ENCODE results near the gene APOL1.
A peak's percentile ranks its signal among the peaks of the same experiment; 100 is the strongest.

The APOL1 gene

DNA sequence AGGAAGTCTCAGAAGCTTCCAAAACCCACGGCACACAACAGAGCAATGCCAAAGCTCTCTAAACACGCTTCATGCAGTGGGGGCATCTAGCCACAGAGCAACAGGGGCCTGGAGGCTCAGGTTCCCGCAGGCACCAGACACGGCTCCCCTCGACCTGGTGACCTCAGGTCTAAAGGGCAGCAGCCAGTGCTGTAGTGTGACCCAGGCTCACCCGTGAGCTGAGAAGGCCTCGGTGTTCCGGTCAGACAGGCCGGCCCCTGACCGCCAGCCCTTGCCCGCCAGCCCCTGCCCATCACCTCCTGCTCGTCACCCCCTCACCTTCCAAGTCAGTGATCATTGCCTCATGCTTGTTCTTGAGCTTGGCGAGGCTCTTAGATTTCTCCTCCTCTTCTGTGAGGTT is 45.7 kb downstream of the APOL1 start:
- Histone ChIP-seq H3K9me3 (ENCODE audit: low read length) (no peaks in the 10 kb centered on the region), H3K27ac (ENCODE audit: low read depth, low read length) (no peak overlapping the region), H3K4me3 (ENCODE audit: low read depth in 1 of 2, low read length in 2 of 2) (no peak overlapping the region), H3K36me3 (ENCODE audit: insufficient read depth, low read length) (peaks cover 100% of the 10 kb centered on the region), H3K4me1 (ENCODE audit: insufficient read depth, low read length) (peaks cover 22% of the 10 kb centered on the region), H3K27me3 (ENCODE audit: control insufficient read depth in 1 of 2, insufficient read depth in 2 of 2, low read length in 2 of 2) (no peaks in the 10 kb centered on the region), H3K9ac (ENCODE audit: low read length) (no peak overlapping the region)

DNA sequence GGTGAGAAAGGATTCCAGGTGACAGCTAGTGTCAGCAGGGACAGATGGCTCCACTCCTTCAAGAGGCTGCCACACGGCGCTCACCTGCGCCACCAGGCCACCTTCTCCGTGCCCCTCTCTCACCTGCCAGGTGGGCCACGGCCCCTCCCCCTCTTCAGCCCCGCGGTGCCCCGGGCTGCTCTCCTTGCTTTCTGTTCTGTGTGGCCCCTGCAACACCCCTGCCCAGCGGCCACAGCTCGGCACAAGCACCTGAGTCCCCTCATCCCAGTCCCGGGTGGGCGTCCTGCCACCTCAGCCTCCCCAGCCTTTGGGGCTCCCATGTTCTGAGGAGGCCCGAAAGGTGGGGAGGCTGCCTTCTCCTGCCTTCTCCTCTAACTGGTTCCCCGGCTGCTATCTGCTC is 46.4 kb downstream of the APOL1 start:
- Histone ChIP-seq H3K4me3 (ENCODE audit: low read depth in 1 of 2, low read length in 2 of 2) (no peak overlapping the region), H3K27me3 (ENCODE audit: control insufficient read depth in 1 of 2, insufficient read depth in 2 of 2, low read length in 2 of 2) (no peaks in the 10 kb centered on the region), H3K27ac (ENCODE audit: low read depth, low read length) (no peak overlapping the region), H3K4me1 (ENCODE audit: insufficient read depth, low read length) (peaks cover 29% of the 10 kb centered on the region), H3K9me3 (ENCODE audit: low read length) (no peaks in the 10 kb centered on the region), H3K9ac (ENCODE audit: low read length) (no peak overlapping the region), H3K36me3 (ENCODE audit: insufficient read depth, low read length) (peaks cover 100% of the 10 kb centered on the region)

DNA sequence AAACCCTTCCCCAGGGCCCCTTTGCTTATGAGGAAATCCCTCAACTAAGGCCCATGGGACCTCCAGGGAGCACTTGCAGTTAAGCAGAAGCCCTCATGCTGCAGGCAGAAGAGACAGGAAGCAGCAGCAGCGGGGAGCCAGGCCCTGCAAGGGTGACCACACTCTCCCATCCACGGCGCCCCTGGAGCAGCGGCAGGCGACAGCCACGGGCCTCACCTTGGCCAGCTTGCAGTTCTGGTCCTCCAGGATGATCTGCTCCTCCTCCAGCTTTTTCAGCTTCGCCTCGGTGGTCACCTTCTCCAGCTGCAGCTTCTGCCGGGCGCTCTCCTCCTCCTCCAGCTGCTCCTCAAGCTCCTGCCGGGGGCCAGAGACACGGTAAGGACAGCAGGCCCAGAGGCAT is 47.0 kb downstream of the APOL1 start:
- Histone ChIP-seq H3K27me3 (ENCODE audit: control insufficient read depth in 1 of 2, insufficient read depth in 2 of 2, low read length in 2 of 2) (no peaks in the 10 kb centered on the region), H3K4me1 (ENCODE audit: insufficient read depth, low read length) (peaks cover 35% of the 10 kb centered on the region), H3K9me3 (ENCODE audit: low read length) (no peaks in the 10 kb centered on the region), H3K27ac (ENCODE audit: low read depth, low read length) (peak overlapping the region; percentile 42), H3K9ac (ENCODE audit: low read length) (no peak overlapping the region), H3K4me3 (ENCODE audit: low read depth in 1 of 2, low read length in 2 of 2) (no peak overlapping the region), H3K36me3 (ENCODE audit: insufficient read depth, low read length) (peaks cover 100% of the 10 kb centered on the region)

DNA sequence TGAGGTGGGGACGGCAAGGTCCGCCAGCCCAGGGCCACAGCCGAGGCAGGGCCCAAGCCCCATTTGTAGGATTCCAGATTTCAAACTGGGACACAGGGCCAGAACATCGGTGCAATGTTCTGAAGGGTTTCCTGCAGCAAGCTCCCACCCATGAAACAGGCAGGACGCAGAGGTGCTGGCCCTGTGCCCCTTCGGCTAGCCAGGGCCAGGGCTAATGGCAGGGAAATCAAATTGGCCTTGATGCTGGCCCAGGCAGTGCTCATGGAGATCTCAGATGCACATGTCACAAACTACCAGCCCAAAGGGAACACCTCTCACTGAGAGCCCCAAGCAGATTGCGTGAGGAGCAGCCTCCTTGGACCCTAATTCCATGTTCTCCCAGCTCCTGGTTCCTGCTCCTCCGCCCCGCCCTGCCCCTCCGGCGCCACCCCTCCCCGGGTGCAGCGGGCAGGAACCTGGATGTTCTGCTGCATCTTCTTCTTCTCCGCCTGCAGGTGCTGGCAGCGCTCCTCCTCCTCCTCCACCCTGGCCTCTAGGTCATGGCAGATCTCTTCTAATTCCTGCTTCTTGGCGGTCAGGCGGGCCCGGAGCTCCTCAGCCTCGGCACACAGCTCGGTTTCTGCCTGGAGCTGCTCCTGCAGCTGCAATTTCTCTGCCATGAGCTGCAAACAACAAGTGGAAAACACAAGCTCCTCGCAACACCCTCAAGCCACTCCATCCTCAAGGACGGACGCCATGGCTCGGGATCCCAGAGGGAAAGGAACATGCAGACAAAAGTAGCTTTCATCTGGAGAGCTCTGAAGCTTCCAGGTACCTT is 47.7 kb downstream of the APOL1 start:
- H3K4me1 ChIP-seq (ENCODE audit: insufficient read depth, low read length), result peaks cover 39% of the 10 kb centered on the region
- H3K36me3 ChIP-seq (ENCODE audit: insufficient read depth, low read length), result peaks cover 100% of the 10 kb centered on the region
- no peak overlapping the region for H3K9ac ChIP-seq (ENCODE audit: low read length)
- peak overlapping the region; percentile 42 for H3K27ac ChIP-seq (ENCODE audit: low read depth, low read length)
- no peaks in the 10 kb centered on the region for H3K9me3 ChIP-seq (ENCODE audit: low read length)
- no peaks in the 10 kb centered on the region for H3K27me3 ChIP-seq (ENCODE audit: control insufficient read depth in 1 of 2, insufficient read depth in 2 of 2, low read length in 2 of 2)
- H3K4me3 ChIP-seq (ENCODE audit: low read depth in 1 of 2, low read length in 2 of 2), result no peak overlapping the region

DNA sequence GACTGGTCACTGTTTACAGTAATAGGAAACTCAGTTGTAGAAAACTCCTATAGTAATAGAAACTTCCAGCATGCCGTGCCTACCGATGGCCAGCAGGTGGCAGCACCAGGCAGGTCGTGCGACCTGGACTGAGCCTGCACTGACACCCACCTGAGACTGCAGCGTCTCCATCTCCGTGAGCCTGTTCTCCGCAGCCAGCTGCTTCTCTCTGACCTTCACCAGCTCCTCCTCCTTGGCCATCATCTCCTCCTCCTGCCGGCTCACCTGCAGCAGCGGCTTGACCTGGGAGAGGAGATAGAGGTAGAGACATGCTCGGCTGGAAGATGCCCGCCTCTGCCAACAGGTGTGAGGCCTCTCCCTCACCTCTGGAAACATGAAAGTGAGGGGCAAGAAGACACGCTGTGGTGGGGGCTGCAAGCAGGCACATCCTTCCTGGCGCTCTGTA is 48.5 kb downstream of the APOL1 start:
- H3K9ac ChIP-seq (ENCODE audit: low read length), result no peak overlapping the region
- H3K27ac ChIP-seq (ENCODE audit: low read depth, low read length), result peak overlapping the region; percentile 20
- H3K27me3 ChIP-seq (ENCODE audit: control insufficient read depth in 1 of 2, insufficient read depth in 2 of 2, low read length in 2 of 2), result no peaks in the 10 kb centered on the region
- H3K4me3 ChIP-seq (ENCODE audit: low read depth in 1 of 2, low read length in 2 of 2), result no peak overlapping the region
- H3K9me3 ChIP-seq (ENCODE audit: low read length), result no peaks in the 10 kb centered on the region
- peaks cover 100% of the 10 kb centered on the region for H3K36me3 ChIP-seq (ENCODE audit: insufficient read depth, low read length)
- H3K4me1 ChIP-seq (ENCODE audit: insufficient read depth, low read length), result peaks cover 39% of the 10 kb centered on the region

DNA sequence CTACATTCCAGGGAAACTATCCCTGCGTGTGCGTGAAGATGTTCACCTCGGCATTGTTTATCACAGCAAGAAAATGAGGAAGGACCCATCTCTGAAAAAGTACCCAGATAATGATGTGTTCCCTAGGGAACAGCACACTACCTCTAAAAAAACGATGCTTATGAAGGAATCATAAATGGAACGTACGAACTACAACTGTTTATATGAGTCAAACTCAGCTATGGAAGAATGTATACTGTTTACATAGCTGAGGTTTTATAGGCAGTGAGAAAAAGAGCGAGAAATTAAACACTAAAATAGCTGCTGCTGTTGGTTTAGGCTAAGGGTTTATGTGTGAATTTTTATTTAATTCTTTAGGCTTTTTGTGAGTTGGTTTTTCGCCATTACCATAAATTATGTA is 48.9 kb downstream of the APOL1 start:
- peaks cover 100% of the 10 kb centered on the region for H3K36me3 ChIP-seq (ENCODE audit: insufficient read depth, low read length)
- H3K27ac ChIP-seq (ENCODE audit: low read depth, low read length), result peak overlapping the region; percentile 20
- no peak overlapping the region for H3K9ac ChIP-seq (ENCODE audit: low read length)

DNA sequence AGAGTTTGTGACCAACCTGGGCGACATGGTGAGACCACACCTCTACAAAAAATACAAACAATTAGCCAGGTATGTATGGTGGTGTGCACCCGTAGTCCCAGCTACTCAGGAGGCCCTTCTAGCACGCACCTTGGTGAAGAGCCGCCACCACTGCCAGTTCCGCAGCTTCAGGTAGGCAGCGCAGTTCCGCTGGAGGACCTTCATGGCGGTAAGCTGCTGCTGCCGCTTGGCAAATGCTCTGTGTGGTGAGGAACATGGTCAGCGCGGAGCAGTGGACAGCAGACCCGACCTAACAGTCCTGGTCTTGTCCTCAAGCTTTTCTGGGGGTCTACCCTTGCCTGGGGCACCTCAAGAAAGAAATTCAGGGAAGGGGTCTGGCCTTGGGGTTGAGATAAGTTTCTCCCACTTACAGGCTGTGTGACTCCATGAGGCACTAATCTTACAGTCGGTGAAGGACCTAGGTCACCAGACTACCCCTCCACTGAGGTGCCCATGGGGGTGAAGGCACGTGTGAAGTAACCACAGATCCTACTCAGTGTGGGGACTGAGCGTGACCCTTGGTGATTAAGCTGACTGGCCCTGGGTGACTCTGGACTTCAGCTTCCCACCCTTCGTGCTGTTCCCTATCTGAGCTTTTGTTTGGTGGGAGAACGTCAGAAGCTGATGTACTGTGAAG is 49.6 kb downstream of the APOL1 start:
- Histone ChIP-seq H3K36me3 (ENCODE audit: insufficient read depth, low read length) (peaks cover 100% of the 10 kb centered on the region), H3K27ac (ENCODE audit: low read depth, low read length) (peak overlapping the region; percentile 20), H3K9me3 (ENCODE audit: low read length) (no peaks in the 10 kb centered on the region), H3K9ac (ENCODE audit: low read length) (no peak overlapping the region), H3K4me3 (ENCODE audit: low read depth in 1 of 2, low read length in 2 of 2) (no peak overlapping the region), H3K27me3 (ENCODE audit: control insufficient read depth in 1 of 2, insufficient read depth in 2 of 2, low read length in 2 of 2) (no peaks in the 10 kb centered on the region), H3K4me1 (ENCODE audit: insufficient read depth, low read length) (peaks cover 39% of the 10 kb centered on the region)

More for the DNA sequence above, 48.9 kb downstream of the APOL1 start:
- H3K4me3 ChIP-seq (ENCODE audit: low read depth in 1 of 2, low read length in 2 of 2), result no peak overlapping the region
- no peaks in the 10 kb centered on the region for H3K27me3 ChIP-seq (ENCODE audit: control insufficient read depth in 1 of 2, insufficient read depth in 2 of 2, low read length in 2 of 2)
- H3K9me3 ChIP-seq (ENCODE audit: low read length), result no peaks in the 10 kb centered on the region
- H3K4me1 ChIP-seq (ENCODE audit: insufficient read depth, low read length), result peaks cover 39% of the 10 kb centered on the region

DNA sequence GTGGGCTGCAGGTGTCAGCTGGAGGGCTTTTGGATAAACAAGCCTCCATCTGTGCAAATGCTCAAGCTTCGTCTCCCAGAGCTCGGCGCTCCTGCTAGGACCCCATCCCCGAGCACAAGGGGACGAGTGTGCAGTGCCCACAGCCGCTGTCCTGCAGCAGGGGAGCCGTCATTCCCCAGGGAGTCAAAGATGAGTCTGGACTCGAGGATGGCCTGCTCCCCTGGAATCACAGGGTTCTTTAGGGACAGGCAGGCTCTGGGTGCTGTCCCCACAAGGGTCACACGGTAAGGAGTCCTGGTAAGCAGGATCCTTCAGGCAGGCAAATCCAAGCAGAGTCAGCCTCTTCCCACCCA is 50.2 kb downstream of the APOL1 start:
- H3K9me3 ChIP-seq (ENCODE audit: low read length), result no peaks in the 10 kb centered on the region
- H3K36me3 ChIP-seq (ENCODE audit: insufficient read depth, low read length), result peaks cover 100% of the 10 kb centered on the region
- H3K27ac ChIP-seq (ENCODE audit: low read depth, low read length), result peak overlapping the region; percentile 20
- H3K9ac ChIP-seq (ENCODE audit: low read length), result no peak overlapping the region
- H3K4me1 ChIP-seq (ENCODE audit: insufficient read depth, low read length), result peaks cover 39% of the 10 kb centered on the region
- no peak overlapping the region for H3K4me3 ChIP-seq (ENCODE audit: low read depth in 1 of 2, low read length in 2 of 2)
- no peaks in the 10 kb centered on the region for H3K27me3 ChIP-seq (ENCODE audit: control insufficient read depth in 1 of 2, insufficient read depth in 2 of 2, low read length in 2 of 2)

DNA sequence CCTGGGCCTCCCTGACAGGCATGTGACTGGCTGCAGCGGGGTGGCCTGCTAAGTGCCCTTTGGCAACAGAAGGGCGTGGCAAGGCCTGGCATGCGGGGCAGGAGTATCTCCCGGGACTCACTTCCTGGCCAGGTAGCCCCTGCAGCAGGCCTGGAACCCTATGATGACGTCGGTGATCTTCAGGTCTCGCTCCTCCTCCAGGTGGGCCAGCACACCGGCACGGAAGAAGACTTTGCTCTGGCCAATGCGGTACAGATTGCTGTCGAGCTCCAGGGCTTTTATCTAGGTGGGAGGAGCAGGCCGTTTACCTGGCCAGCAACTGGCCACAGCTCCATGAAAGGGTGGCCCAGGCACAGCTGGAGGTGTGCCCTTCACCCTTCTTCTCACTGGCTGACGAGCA is 50.9 kb downstream of the APOL1 start:
- Histone ChIP-seq H3K4me1 (ENCODE audit: insufficient read depth, low read length) (peaks cover 39% of the 10 kb centered on the region), H3K27me3 (ENCODE audit: control insufficient read depth in 1 of 2, insufficient read depth in 2 of 2, low read length in 2 of 2) (no peaks in the 10 kb centered on the region), H3K4me3 (ENCODE audit: low read depth in 1 of 2, low read length in 2 of 2) (no peak overlapping the region), H3K36me3 (ENCODE audit: insufficient read depth, low read length) (peaks cover 100% of the 10 kb centered on the region), H3K9ac (ENCODE audit: low read length) (no peak overlapping the region), H3K27ac (ENCODE audit: low read depth, low read length) (peak overlapping the region; percentile 64), H3K9me3 (ENCODE audit: low read length) (no peaks in the 10 kb centered on the region)

DNA sequence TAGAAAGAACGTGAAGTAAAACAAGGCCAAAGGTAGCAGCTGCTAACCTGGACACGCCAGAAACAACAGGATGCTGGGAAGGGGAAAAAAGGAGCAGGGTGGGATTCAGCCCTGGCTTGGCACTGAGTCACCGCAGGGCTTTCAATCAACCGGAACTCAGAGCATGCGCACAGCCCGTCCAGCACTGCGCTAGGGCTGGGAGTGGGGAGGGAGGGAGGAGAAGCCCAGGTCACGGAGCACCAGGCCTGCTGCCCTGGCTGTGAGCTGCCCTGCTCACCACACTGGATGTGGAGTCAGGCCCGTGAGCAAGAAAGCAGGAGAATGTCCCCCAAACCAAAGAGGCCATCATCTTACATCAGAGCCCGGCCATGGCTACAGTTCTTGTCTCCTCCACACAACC is 51.5 kb downstream of the APOL1 start:
- peaks cover 100% of the 10 kb centered on the region for H3K36me3 ChIP-seq (ENCODE audit: insufficient read depth, low read length)
- no peaks in the 10 kb centered on the region for H3K27me3 ChIP-seq (ENCODE audit: control insufficient read depth in 1 of 2, insufficient read depth in 2 of 2, low read length in 2 of 2)
- H3K27ac ChIP-seq (ENCODE audit: low read depth, low read length), result peak overlapping the region; percentile 64
- H3K9me3 ChIP-seq (ENCODE audit: low read length), result no peaks in the 10 kb centered on the region
- peaks cover 39% of the 10 kb centered on the region for H3K4me1 ChIP-seq (ENCODE audit: insufficient read depth, low read length)
- H3K4me3 ChIP-seq (ENCODE audit: low read depth in 1 of 2, low read length in 2 of 2), result no peak overlapping the region
- no peak overlapping the region for H3K9ac ChIP-seq (ENCODE audit: low read length)

DNA sequence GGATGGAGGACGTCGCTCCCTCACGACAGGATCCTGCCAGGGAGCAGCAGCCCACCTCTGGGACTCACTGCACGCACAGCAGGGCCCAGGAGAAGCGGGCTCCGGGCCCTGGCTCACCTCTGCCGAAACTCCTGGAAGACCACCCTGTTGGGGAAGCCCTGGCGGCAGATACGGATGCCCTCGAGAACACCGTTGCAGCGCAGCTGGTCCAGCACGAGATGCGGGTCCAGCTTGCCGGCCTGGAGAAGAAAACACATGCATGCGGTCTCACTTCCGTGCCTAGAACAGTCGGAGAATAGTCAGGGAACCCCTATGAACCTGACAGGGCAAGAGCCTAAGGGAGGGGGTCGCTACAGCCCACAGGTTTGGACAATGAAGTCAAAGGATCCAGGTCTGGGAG is 52.9 kb downstream of the APOL1 start:
- Histone ChIP-seq H3K36me3 (ENCODE audit: insufficient read depth, low read length) (peaks cover 98% of the 10 kb centered on the region), H3K9ac (ENCODE audit: low read length) (no peak overlapping the region), H3K4me1 (ENCODE audit: insufficient read depth, low read length) (peaks cover 39% of the 10 kb centered on the region), H3K9me3 (ENCODE audit: low read length) (no peaks in the 10 kb centered on the region), H3K27ac (ENCODE audit: low read depth, low read length) (peak overlapping the region; percentile 35), H3K27me3 (ENCODE audit: control insufficient read depth in 1 of 2, insufficient read depth in 2 of 2, low read length in 2 of 2) (no peaks in the 10 kb centered on the region), H3K4me3 (ENCODE audit: low read depth in 1 of 2, low read length in 2 of 2) (no peak overlapping the region)

Measured in muscle layer of colon (tissue), 2 donors.